Activated naive CD4-positive, alpha-beta T cell treated with anti-CD3 and anti-CD28 coated beads, Interleukin-2, amount 50 U/mL, for 72 hours (primary cell): ENCODE data around the gene RNU6-9. TPM values are rescaled to one million over a fixed set of nuclear protein-coding genes. Genes with fewer than 3 reads are reported as not detected.

ENCODE experiments used
- ATAC-seq, 2 donors: fragments of 150-1000 bp; cut with Tn5 transposase; 2 replicates each; pipeline ENCODE4 v1.10.0; 2021; ENCODE audit warnings: mild to moderate bottlenecking in 2 of 2, moderate library complexity in 2 of 2
- DNase-seq, 2 donors: peaks; one replicate each; pipeline ENCODE4 v3.0.0; 2021 to 2022; ENCODE audit warnings: low spot score in 2 of 2
- H3K27ac Mint-ChIP-seq, 2 donors: one replicate each; pipeline ENCODE4 v1.8.0; 2022; ENCODE audit warnings: mild to moderate bottlenecking in 2 of 2, mixed read lengths in 2 of 2
- H3K36me3 Mint-ChIP-seq, 2 donors: one replicate each; pipeline ENCODE4 v1.8.0; 2022; ENCODE audit warnings: mixed read lengths in 2 of 2
- H3K9me3 Mint-ChIP-seq, 2 donors: one replicate each; pipeline ENCODE4 v1.8.0; 2022; ENCODE audit warnings: mixed read lengths in 2 of 2
- total RNA-seq, 2 donors: library from RNA; stranded (reverse); gene quantifications; one replicate each; pipeline ENCODE4 v1.2.3, GENCODE V29; 2022

RNU6-9 gene
- total RNA-seq, 2 donors from 2014 or later, result not detected

DNA sequence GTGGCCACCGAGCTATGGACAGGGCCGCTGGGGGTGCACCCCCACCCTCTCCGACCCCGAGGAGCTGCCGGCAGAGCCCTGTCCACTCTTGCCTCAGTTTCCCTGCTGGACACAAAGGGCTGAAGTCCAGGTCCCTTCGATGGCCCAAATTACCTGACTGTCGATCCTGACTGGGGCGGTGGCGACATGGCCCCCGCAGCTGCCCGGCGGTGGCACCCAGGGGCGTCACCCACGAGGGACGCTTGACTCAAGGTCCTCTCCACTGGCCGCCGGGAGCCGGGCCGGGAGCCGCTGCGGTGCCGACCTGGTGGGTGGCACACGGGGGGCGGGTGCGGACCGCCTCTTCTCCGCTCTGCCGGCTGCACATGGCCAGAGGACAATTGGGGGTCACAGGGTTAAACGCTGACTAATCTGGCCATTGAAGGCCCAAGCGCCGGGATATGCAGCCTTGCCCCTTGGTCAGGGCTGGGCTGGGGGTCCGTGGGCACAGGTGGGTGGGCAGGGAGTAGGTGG, 48.9 kb downstream of the RNU6-9 start:
- ATAC-seq, result no peak
- H3K36me3 Mint-ChIP-seq, result peaks cover 0 to 26% of the 10 kb centered on the region in 2 donors
- no peak overlapping the region for H3K27ac Mint-ChIP-seq
- H3K9me3 Mint-ChIP-seq, result no peaks in the 10 kb centered on the region
- DNase-seq, result no peak

Other genes with a start within 250 kb of the RNU6-9 start
- gene RNF126, start 230.3 kb upstream of the RNU6-9 start, total RNA-seq, result 10 to 100 TPM; 69.6 to 98.7 TPM
- 10 to 100 TPM in 1 of 2 donors, 1 to 10 TPM in 1; 4.1 to 10.1 TPM for gene FSTL3, start 217.1 kb upstream of the RNU6-9 start, total RNA-seq
- not detected for gene PRSS57, start 198.0 kb upstream of the RNU6-9 start, total RNA-seq
- under 1 TPM in 1 of 2 donors, not detected in 1; 0.66 TPM for gene PALM, start 184.5 kb upstream of the RNU6-9 start, total RNA-seq
- gene MISP, start 142.4 kb upstream of the RNU6-9 start, total RNA-seq, result under 1 TPM in 1 of 2 donors, not detected in 1; 0.50 TPM
- 100 to 1,000 TPM; 485 to 591 TPM for gene PTBP1, start 96.0 kb upstream of the RNU6-9 start, total RNA-seq
- not detected for gene PLPPR3, start 71.5 kb upstream of the RNU6-9 start, total RNA-seq
- gene AZU1, start 65.6 kb upstream of the RNU6-9 start, total RNA-seq, result not detected
- gene PRTN3, start 52.5 kb upstream of the RNU6-9 start, total RNA-seq, result not detected
- gene ELANE, start 41.2 kb upstream of the RNU6-9 start, total RNA-seq, result not detected
- 1 to 10 TPM in 1 of 2 donors, not detected in 1; 4.9 TPM for gene CFD, start 33.8 kb upstream of the RNU6-9 start, total RNA-seq
- gene MED16, start 297 bp upstream of the RNU6-9 start, total RNA-seq, result 10 to 100 TPM; 42.0 to 61.8 TPM
- gene R3HDM4, start 19.7 kb downstream of the RNU6-9 start, total RNA-seq, result 100 to 1,000 TPM in 1 of 2 donors, 10 to 100 TPM in 1; 98.3 to 102 TPM
- 10 to 100 TPM; 10.9 to 32.4 TPM for gene KISS1R, start 23.8 kb downstream of the RNU6-9 start, total RNA-seq
- gene ARID3A, start 32.6 kb downstream of the RNU6-9 start, total RNA-seq, result 10 to 100 TPM; 22.4 to 35.7 TPM
- 10 to 100 TPM; 55.5 to 83.8 TPM for gene WDR18, start 90.9 kb downstream of the RNU6-9 start, total RNA-seq
- gene GRIN3B, start 106.9 kb downstream of the RNU6-9 start, total RNA-seq, result under 1 TPM; 0.07 to 0.19 TPM
- gene TMEM259, start 127.6 kb downstream of the RNU6-9 start, total RNA-seq, result 100 to 1,000 TPM; 104 to 156 TPM
- gene RNU6-2, start 128.0 kb downstream of the RNU6-9 start, total RNA-seq, result not detected
- 100 to 1,000 TPM; 187 to 254 TPM for gene CNN2, start 133.1 kb downstream of the RNU6-9 start, total RNA-seq
- gene ABCA7, start 146.6 kb downstream of the RNU6-9 start, total RNA-seq, result 100 to 1,000 TPM in 1 of 2 donors, 10 to 100 TPM in 1; 17.8 to 105 TPM
- 100 to 1,000 TPM; 171 to 174 TPM for gene ARHGAP45, start 173.7 kb downstream of the RNU6-9 start, total RNA-seq
- gene POLR2E, start 201.9 kb downstream of the RNU6-9 start, total RNA-seq, result 100 to 1,000 TPM; 248 to 259 TPM
- 100 to 1,000 TPM; 154 to 316 TPM for gene GPX4, start 210.5 kb downstream of the RNU6-9 start, total RNA-seq